Measurements from ENCODE around the gene SLC66A2. TPM values are rescaled to one million over a fixed set of nuclear protein-coding genes. Genes with fewer than 3 reads are reported as not detected.
A peak's percentile ranks its signal among the peaks of the same experiment; 100 is the strongest.

The SLC66A2 gene
- total and polyA plus RNA-seq, 12 donors, result 5.1 to 47.8 (median 32.9) TPM

- Histone ChIP-seq H3K27ac (peak overlapping the region in 1 of 5 donors; percentile 99), H3K27me3 (no peaks in the 10 kb centered on the region), H3K36me3 (replicated peaks in 1 of 2) (no peaks in the 10 kb centered on the region), H3K9me3 (replicated peaks in 1 of 3) (no peaks in the 10 kb centered on the region), H3K4me3 (peak overlapping the region in 1 of 4 donors; percentile 80), H3K4me1 (replicated peaks in 1 of 2) (peaks cover 9 to 34% of the 10 kb centered on the region in 2 donors)
- intact Hi-C loops (cut with DNase I), result loop anchor here in 1 of 2 donors (5.0 kb wide), 1 partner anchor 46 kb away; the partner anchor contains the start of gene RBFA
- peak in 1 of 7 donors; percentile 49 for DNase-seq
- TF ChIP-seq POLR2A (IDR thresholded peaks at IDR 0.05) (no peak), CTCF (IDR thresholded peaks at IDR 0.05) (no peak)
- WGBS, 4 donors, result 43 to 64% (median 50%) methylated on average over 6 to 7 of the region's 7 CpGs
These were observed 35.3 kb upstream of the SLC66A2 start for GRCh38 chr18:79986726-79987125.

DNA sequence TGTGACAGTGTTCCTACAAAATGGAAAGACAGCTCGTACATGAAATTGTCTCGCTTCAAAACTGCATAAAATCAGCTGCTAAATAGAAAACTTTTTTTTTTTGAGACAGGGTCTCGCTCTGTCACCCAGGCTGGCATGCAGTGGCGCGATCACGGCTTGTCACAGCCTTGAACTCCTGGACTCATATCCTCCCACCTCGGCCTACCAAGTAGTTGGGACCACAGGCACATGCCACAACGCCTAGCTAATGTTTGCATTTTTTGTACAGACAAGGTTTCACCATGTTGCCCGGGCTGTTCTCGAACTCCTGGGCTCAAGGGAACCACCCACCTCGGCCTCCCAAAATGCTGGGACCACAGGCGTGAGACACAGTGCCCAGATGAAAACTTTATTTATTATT lies 33.7 kb upstream of the SLC66A2 start:
- no peak overlapping the region for H3K27ac ChIP-seq
- WGBS, 4 donors, result 93 to 98% (median 94%) methylated on average over 12 of the region's 12 CpGs

DNA sequence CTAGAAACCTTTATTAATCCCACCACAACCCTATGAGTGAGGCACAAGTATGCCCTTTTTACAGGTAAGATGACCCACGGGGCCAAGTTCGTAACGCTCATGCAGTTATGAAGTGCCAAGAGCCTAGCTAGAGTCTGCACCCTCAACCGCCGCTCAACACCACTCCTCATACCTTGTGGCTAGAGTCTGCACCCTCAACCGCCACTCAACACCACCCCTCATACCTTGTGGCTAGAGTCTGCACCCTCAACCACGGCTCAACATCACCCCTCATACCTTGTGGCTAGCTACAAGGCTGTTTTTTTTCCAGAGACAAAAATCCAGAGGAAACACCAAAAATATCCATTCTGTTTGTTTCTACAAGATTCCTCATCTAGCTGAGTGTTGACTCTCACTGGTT lies 32.3 kb upstream of the SLC66A2 start:
- DNase-seq, result peak in 1 of 7 donors; percentile 41
- H3K4me3 ChIP-seq, result no peak overlapping the region
- H3K27me3 ChIP-seq, result no peaks in the 10 kb centered on the region
- intact Hi-C loops (cut with DNase I), result no loop called here
- peaks cover 9 to 32% of the 10 kb centered on the region in 2 donors for H3K4me1 ChIP-seq (replicated peaks in 1 of 2)
- H3K36me3 ChIP-seq (replicated peaks in 1 of 2), result no peaks in the 10 kb centered on the region
- H3K9me3 ChIP-seq (replicated peaks in 1 of 3), result no peaks in the 10 kb centered on the region
- no peak for TF ChIP-seq POLR2A (IDR thresholded peaks at IDR 0.05)
- no peak for TF ChIP-seq CTCF (IDR thresholded peaks at IDR 0.05)
- no peak overlapping the region for H3K27ac ChIP-seq
- 93 to 99% (median 96%) methylated on average over 7 of the region's 7 CpGs for WGBS, 4 donors

More for the DNA sequence above, 33.7 kb upstream of the SLC66A2 start:
- intact Hi-C loops (cut with DNase I), result loop anchor here in 1 of 2 donors (5.0 kb wide), 1 partner anchor 47 kb away; the partner anchor contains the start of gene RBFA
- Histone ChIP-seq H3K4me3 (no peak overlapping the region), H3K36me3 (replicated peaks in 1 of 2) (no peaks in the 10 kb centered on the region), H3K9me3 (replicated peaks in 1 of 3) (no peaks in the 10 kb centered on the region), H3K27me3 (no peaks in the 10 kb centered on the region), H3K4me1 (replicated peaks in 1 of 2) (peaks cover 9 to 38% of the 10 kb centered on the region in 2 donors)
- TF ChIP-seq POLR2A (IDR thresholded peaks at IDR 0.05) (no peak), CTCF (IDR thresholded peaks at IDR 0.05) (no peak)
- no peak for DNase-seq

- Histone ChIP-seq H3K27me3 (no peaks in the 10 kb centered on the region), H3K4me1 (replicated peaks in 1 of 2) (peaks cover 9 to 32% of the 10 kb centered on the region in 2 donors), H3K4me3 (no peak overlapping the region), H3K9me3 (replicated peaks in 1 of 3) (no peaks in the 10 kb centered on the region), H3K36me3 (replicated peaks in 1 of 2) (no peaks in the 10 kb centered on the region), H3K27ac (no peak overlapping the region)
- TF ChIP-seq POLR2A (IDR thresholded peaks at IDR 0.05), result no peak
- no peak for TF ChIP-seq CTCF (IDR thresholded peaks at IDR 0.05)
- intact Hi-C loops (cut with DNase I), result no loop called here
- no peak for DNase-seq
- WGBS, 4 donors, result 91 to 94% (median 92%) methylated on average over 4 of the region's 4 CpGs
These were observed 31.8 kb upstream of the SLC66A2 start for GRCh38 chr18:79983253-79983652.

Data from adrenal gland (tissue), 12 donors.